HFF-Myc (cell line): ENCODE measurements around the gene NCKIPSD.

ENCODE experiments used
- DNase-seq: peaks from one replicate; pipeline ENCODE4 v3.0.0-alpha.2; 2011; ENCODE audit warnings: low read depth; ENCODE audit errors: extremely low read depth
- H3K4me3 ChIP-seq: replicated peaks from 2 replicates; pipeline ENCODE4 v1.5.1; 2011; ENCODE audit warnings: low read depth, mild to moderate bottlenecking, control low read depth, low read length
- TF ChIP-seq, protein P1 (sequence below): IDR thresholded peaks from 2 replicates; pipeline ENCODE4 v1.5.1; 2012; ENCODE audit warnings: mild to moderate bottlenecking, low read depth, low read length, control low read depth; ENCODE audit errors: missing control alignments

Gene NCKIPSD

DNA sequence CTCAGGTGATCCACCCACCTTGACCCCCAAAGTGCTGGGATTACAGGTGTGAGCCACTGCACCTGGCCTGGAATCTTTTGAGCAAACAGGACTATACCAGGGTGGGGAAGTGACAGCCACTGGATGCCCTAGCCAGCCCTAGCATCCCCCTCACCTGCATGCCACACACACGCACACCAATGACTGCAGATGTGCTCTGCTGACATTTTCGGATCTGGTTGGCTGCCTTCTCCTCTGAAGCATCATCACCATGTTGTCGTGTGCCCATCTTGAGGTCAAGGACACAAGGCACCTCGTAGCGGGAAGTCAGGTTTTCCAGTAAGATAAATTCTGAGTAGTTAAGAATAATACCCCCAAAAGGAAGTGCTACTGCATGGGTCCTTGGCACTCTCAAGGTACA lies 3.7 kb upstream of the NCKIPSD start:
- no peak for DNase-seq
- TF ChIP-seq, protein P1, sequence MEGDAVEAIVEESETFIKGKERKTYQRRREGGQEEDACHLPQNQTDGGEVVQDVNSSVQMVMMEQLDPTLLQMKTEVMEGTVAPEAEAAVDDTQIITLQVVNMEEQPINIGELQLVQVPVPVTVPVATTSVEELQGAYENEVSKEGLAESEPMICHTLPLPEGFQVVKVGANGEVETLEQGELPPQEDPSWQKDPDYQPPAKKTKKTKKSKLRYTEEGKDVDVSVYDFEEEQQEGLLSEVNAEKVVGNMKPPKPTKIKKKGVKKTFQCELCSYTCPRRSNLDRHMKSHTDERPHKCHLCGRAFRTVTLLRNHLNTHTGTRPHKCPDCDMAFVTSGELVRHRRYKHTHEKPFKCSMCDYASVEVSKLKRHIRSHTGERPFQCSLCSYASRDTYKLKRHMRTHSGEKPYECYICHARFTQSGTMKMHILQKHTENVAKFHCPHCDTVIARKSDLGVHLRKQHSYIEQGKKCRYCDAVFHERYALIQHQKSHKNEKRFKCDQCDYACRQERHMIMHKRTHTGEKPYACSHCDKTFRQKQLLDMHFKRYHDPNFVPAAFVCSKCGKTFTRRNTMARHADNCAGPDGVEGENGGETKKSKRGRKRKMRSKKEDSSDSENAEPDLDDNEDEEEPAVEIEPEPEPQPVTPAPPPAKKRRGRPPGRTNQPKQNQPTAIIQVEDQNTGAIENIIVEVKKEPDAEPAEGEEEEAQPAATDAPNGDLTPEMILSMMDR = no peak
- H3K4me3 ChIP-seq = no peak overlapping the region

DNA sequence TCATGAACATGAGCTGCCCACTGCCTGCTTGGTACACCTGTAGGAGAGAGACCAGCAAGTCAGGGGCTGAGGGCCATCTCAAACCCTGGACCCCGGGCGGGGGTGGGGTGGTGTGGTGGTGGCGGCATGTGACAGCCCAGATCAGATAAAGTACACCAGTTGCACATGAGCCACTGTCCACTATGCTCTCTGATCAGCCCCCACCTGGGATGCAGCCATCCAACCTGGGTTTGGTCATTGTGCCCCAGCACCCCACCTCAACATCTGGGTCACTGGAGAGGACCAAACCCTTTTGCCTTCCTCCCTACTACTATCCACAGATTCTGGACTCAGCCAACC lies 3.0 kb upstream of the NCKIPSD start:
- DNase-seq = no peak
- TF ChIP-seq, protein P1 = no peak
- H3K4me3 ChIP-seq = no peak overlapping the region

DNA sequence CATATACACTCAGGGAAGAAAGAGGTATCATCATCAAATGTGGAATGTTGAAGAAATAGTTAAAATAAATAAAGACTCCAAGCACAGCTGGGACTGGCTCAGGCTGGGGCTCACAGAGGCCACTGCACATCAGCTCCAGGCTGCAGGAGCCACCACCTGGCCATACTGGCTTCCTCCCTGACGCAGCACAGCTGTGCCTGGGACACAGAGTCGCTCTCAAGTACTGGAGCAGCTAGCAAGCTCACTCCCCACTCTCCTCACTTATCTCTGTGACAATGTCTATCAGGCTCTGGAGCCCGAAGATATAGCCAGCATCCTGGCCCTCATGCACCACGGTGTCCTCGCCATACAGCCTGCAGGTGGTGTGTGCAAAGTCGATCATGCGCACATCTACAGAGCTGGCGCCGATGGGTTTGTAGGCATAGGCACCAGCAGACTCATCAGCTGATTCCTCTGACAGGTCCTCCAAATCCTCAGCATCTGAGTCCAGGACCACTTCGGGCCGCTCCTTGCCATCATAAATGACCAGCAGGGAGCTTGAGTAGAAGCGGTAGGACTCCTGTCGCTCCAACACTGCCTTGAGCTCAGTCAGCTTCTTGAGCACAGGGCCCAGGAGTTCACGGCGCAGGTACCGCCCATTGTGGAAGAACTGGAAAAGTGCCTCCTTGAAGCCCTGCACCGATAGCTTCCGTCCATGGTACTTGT lies 2.5 kb upstream of the NCKIPSD start:
- H3K4me3 ChIP-seq = no peak overlapping the region
- DNase-seq = no peak
- TF ChIP-seq, protein P1 = no peak

DNA sequence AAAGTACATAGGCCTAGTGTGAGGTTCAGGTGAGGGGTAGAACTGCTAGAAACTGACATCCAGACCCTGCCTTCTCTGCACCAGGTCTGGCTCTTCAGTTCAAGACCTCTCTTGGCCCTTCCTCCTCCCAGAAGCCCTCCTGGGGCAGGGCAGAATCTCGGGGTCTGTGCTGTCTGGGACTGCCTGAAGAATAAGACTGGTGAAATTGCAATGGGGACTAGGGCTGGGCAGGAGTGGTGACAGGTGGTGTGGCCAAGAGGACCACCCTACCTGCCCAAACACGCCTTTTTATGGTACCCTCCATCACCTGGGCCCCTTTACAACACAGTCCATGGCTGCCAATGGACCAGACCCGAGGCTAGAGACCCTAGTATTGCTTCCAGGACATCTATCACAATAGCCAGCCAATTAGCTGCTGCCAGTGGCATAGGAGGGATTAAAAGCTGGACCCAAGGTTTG lies 1.5 kb upstream of the NCKIPSD start:
- TF ChIP-seq, protein P1 = no peak
- DNase-seq = no peak
- H3K4me3 ChIP-seq = no peak overlapping the region

DNA sequence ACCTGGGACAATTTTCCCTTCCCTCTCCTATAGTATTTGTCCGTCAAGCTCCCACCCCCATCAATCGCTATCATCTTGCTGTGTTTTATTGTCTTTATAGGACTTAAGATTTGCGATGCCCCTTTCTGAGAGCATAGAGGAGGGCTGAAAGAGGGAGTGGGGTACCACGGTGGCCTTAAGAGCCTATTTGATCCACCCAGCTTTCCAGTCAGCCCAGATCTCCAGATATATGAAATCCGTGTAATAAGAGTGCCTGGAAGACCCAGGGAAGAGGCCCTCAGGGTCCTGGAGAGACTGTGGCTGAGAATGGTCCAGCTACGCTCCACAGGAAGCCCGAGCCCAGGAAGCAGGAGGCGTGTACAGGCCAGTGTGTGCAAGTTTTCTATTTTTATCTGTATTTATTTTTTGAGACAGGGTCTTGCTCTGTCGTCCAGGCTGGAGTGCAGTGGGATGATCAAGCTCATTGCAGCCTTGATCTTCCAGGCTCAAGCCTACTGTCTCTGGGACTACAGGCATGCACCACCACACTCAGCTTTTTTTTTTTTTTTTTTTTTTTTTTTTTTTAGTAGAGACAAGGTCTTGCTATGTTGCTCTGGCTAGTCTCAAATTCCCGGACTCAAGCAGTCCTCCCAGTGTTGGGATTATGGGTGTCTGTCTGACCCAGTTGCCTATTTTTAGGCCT lies 964 bp upstream of the NCKIPSD start:
- TF ChIP-seq, protein P1 = no peak
- no peak for DNase-seq
- peak overlapping the region; percentile 83; the same call in 1 of the 2 replicates for H3K4me3 ChIP-seq

DNA sequence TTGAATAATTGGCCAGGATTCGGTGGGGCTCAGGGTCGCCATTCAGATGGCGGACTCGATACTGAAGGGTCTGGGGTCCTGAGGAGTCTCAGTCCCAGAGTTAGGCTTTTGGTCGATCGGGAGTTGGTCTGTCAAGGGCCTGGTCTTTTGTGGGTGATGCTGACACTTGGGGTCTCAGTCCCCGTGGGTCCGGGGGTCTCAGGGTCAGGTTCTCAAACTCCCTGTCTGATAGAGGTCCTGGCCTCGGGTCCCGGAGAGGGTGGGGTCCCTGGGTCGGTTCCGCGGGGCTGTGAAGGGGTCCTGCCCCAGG lies 467 bp downstream of the NCKIPSD start:
- TF ChIP-seq, protein P1 = peak; percentile 2
- peak overlapping the region; percentile 83 for H3K4me3 ChIP-seq
- no peak for DNase-seq
